ENCODE results near the gene PLCB4. TPM values are rescaled to one million over a fixed set of nuclear protein-coding genes. Genes with fewer than 3 reads are reported as not detected.

The PLCB4 gene
- total RNA-seq, 1 donor from 2014 or later: 21.2 TPM

GRCh38 chr20:9440892-9441291 lies 372.0 kb downstream of the PLCB4 start:
- H3K9me3 Mint-ChIP-seq: peaks cover 20% of the 10 kb centered on the region

GRCh38 chr20:9441948-9442347 lies 373.1 kb downstream of the PLCB4 start:
- Mint-ChIP-seq H3K27ac (no peak overlapping the region), H3K36me3 (peaks cover 40% of the 10 kb centered on the region), H3K4me1 (ENCODE audit: unreplicated experiment) (no peaks in the 10 kb centered on the region), H3K4me3 (no peak overlapping the region), H3K27me3 (no peaks in the 10 kb centered on the region), H3K9me3 (peaks cover 20% of the 10 kb centered on the region)
- DNase-seq (ENCODE audit: extremely low spot score, unreplicated experiment): no peak
- TF ChIP-seq CTCF (conservative IDR thresholded peaks at IDR 0.05): no peak

More at GRCh38 chr20:9440892-9441291, 372.0 kb downstream of the PLCB4 start:
- H3K27ac Mint-ChIP-seq: no peak overlapping the region
- DNase-seq (ENCODE audit: extremely low spot score, unreplicated experiment): no peak
- H3K27me3 Mint-ChIP-seq: no peaks in the 10 kb centered on the region
- peaks cover 46% of the 10 kb centered on the region for H3K36me3 Mint-ChIP-seq
- TF ChIP-seq CTCF (conservative IDR thresholded peaks at IDR 0.05): no peak
- H3K4me3 Mint-ChIP-seq: no peak overlapping the region
- no peaks in the 10 kb centered on the region for H3K4me1 Mint-ChIP-seq (ENCODE audit: unreplicated experiment)

GRCh38 chr20:9442858-9443257 lies 374.0 kb downstream of the PLCB4 start:
- Mint-ChIP-seq H3K27ac (peak overlapping the region; percentile 57), H3K4me3 (no peak overlapping the region)
- TF ChIP-seq CTCF (conservative IDR thresholded peaks at IDR 0.05): no peak

GRCh38 chr20:9444921-9445320 lies 376.0 kb downstream of the PLCB4 start:
- Mint-ChIP-seq H3K27ac (no peak overlapping the region), H3K4me3 (no peak overlapping the region), H3K36me3 (peaks cover 21% of the 10 kb centered on the region), H3K4me1 (ENCODE audit: unreplicated experiment) (no peaks in the 10 kb centered on the region), H3K27me3 (no peaks in the 10 kb centered on the region), H3K9me3 (peaks cover 6% of the 10 kb centered on the region)
- no peak for TF ChIP-seq CTCF (conservative IDR thresholded peaks at IDR 0.05)
- no peak for DNase-seq (ENCODE audit: extremely low spot score, unreplicated experiment)

More at GRCh38 chr20:9442858-9443257, 374.0 kb downstream of the PLCB4 start:
- Mint-ChIP-seq H3K4me1 (ENCODE audit: unreplicated experiment) (no peaks in the 10 kb centered on the region), H3K27me3 (no peaks in the 10 kb centered on the region), H3K36me3 (peaks cover 31% of the 10 kb centered on the region), H3K9me3 (peaks cover 14% of the 10 kb centered on the region)
- DNase-seq (ENCODE audit: extremely low spot score, unreplicated experiment): no peak

GRCh38 chr20:9447182-9447581 lies 378.3 kb downstream of the PLCB4 start:
- H3K36me3 Mint-ChIP-seq: peaks cover 11% of the 10 kb centered on the region
- H3K27ac Mint-ChIP-seq: no peak overlapping the region
- no peak overlapping the region for H3K4me3 Mint-ChIP-seq
- no peaks in the 10 kb centered on the region for H3K27me3 Mint-ChIP-seq
- no peaks in the 10 kb centered on the region for H3K9me3 Mint-ChIP-seq
- H3K4me1 Mint-ChIP-seq (ENCODE audit: unreplicated experiment): no peaks in the 10 kb centered on the region
- DNase-seq (ENCODE audit: extremely low spot score, unreplicated experiment): no peak
- no peak for TF ChIP-seq CTCF (conservative IDR thresholded peaks at IDR 0.05)

GRCh38 chr20:9453201-9453600 lies 384.3 kb downstream of the PLCB4 start:
- peaks cover 4% of the 10 kb centered on the region for H3K36me3 Mint-ChIP-seq
- no peak overlapping the region for H3K4me3 Mint-ChIP-seq
- DNase-seq (ENCODE audit: extremely low spot score, unreplicated experiment): no peak
- no peaks in the 10 kb centered on the region for H3K4me1 Mint-ChIP-seq (ENCODE audit: unreplicated experiment)
- H3K27ac Mint-ChIP-seq: no peak overlapping the region
- no peaks in the 10 kb centered on the region for H3K27me3 Mint-ChIP-seq
- H3K9me3 Mint-ChIP-seq: no peaks in the 10 kb centered on the region
- no peak for TF ChIP-seq CTCF (conservative IDR thresholded peaks at IDR 0.05)

Measured in type B pancreatic cell (in vitro differentiated cells).